B cell (primary cell): ENCODE data around the gene SLC2A4RG. TPM values are rescaled to one million over a fixed set of nuclear protein-coding genes. Genes with fewer than 3 reads are reported as not detected.

ENCODE experiments used
- ATAC-seq: fragments of 200-7000 bp; cut with Tn5 transposase; one replicate; pipeline ENCODE4 v1.10.0; 2021; ENCODE audit warnings: low read depth, mild to moderate bottlenecking, moderate number of reproducible peaks, moderate library complexity
- CTCF ChIA-PET: fragments of 350-600 bp; sonication (Branson Sonifier 250); formaldehyde crosslinking; loops from one replicate; lab custom pipeline; 2021; ENCODE audit warnings: antibody characterized with exemption, inconsistent platforms; lab: Charles Lee
- POLR2A ChIA-PET: fragments of 350-600 bp; sonication (Branson Sonifier 250); formaldehyde crosslinking; loops from one replicate; lab custom pipeline; 2021; ENCODE audit warnings: antibody characterized with exemption; lab: Charles Lee
- DNase-seq: peaks from one replicate; pipeline ENCODE4 v3.0.0; 2013
- H2AFZ ChIP-seq: 2 replicates; pipeline ENCODE4 v1.6.1; 2012; ENCODE audit warnings: mild to moderate bottlenecking, low read depth, low read length; ENCODE audit not compliant: insufficient read depth, poor library complexity, severe bottlenecking
- H3K27ac ChIP-seq, 2 donors: 1 replicate in 1 of 2; 2 replicates in 1 of 2; pipeline ENCODE4 v1.5.1; 2012 to 2013; ENCODE audit warnings: low read length in 2 of 2, mild to moderate bottlenecking in 2 of 2, moderate library complexity in 1 of 2
- H3K27me3 ChIP-seq, 4 experiments: fragments of 200-600 bp in 1 of 4; sonication (generic) in 1 of 4; replicated peaks in 1 of 4; 1 replicate in 2 of 4; 2 replicates in 2 of 4; pipeline versions ENCODE4 v1.6.1 to v1.7.0; 2013 to 2016; ENCODE audit warnings: low read length in 3 of 4, mild to moderate bottlenecking in 2 of 4, mixed read lengths in 1 of 4, moderate library complexity in 1 of 4; ENCODE audit not compliant: insufficient read depth in 4 of 4, control insufficient read depth in 3 of 4; ENCODE audit errors: control extremely low read depth in 1 of 4
- H3K36me3 ChIP-seq, 2 experiments: replicated peaks in 1 of 2; 1 replicate in 1 of 2; 2 replicates in 1 of 2; pipeline versions ENCODE4 v1.6.1 to v1.7.1; 2013; ENCODE audit warnings: low read length in 1 of 2; ENCODE audit not compliant: insufficient read depth in 2 of 2, control insufficient read depth in 1 of 2; ENCODE audit errors: control extremely low read depth in 1 of 2, extremely low read depth in 1 of 2
- H3K4me1 ChIP-seq, 2 donors: fragments of 200-600 bp in 1 of 2; sonication (generic) in 1 of 2; 1 replicate in 1 of 2; 2 replicates in 1 of 2; pipeline versions ENCODE4 v1.5.1 to v1.6.1; 2013 to 2017; ENCODE audit warnings: low read length in 2 of 2; ENCODE audit not compliant: control insufficient read depth in 2 of 2, insufficient read depth in 2 of 2
- H3K4me2 ChIP-seq: replicated peaks from 2 replicates; pipeline ENCODE3; 2012; ENCODE audit warnings: mild to moderate bottlenecking, low read depth, low read length; ENCODE audit not compliant: poor library complexity, severe bottlenecking
- H3K4me3 ChIP-seq, 5 experiments: fragments of 200-600 bp in 1 of 5; sonication (generic) in 1 of 5; 1 replicate in 3 of 5; 2 replicates in 2 of 5; pipeline versions ENCODE4 v1.5.1 to v1.7.0; 2011 to 2016; ENCODE audit warnings: low read length in 4 of 5, mild to moderate bottlenecking in 4 of 5, low read depth in 2 of 5, control low read depth in 1 of 5, moderate library complexity in 1 of 5; ENCODE audit not compliant: insufficient read depth in 1 of 5; ENCODE audit errors: control extremely low read depth in 1 of 5, extremely low read depth in 1 of 5
- H3K79me2 ChIP-seq: fragments of 200-600 bp; sonication (generic); one replicate; pipeline ENCODE4 v1.6.0; 2016; ENCODE audit warnings: low read length; ENCODE audit not compliant: control insufficient read depth, insufficient read depth
- H3K9ac ChIP-seq: fragments of 200-600 bp; sonication (generic); 2 replicates; pipeline ENCODE4 v1.6.1; 2017; ENCODE audit warnings: mild to moderate bottlenecking, low read length, moderate library complexity
- H3K9me3 ChIP-seq, 3 donors: one replicate each; pipeline versions ENCODE4 v1.6.1 to v1.7.1; 2013; ENCODE audit warnings: low read length in 2 of 3; ENCODE audit not compliant: control insufficient read depth in 2 of 3, insufficient read depth in 1 of 3; ENCODE audit errors: control extremely low read depth in 1 of 3
- H4K20me1 ChIP-seq: 2 replicates; pipeline ENCODE4 v1.6.0; 2012; ENCODE audit warnings: mild to moderate bottlenecking, low read length; ENCODE audit not compliant: insufficient read depth, control insufficient read depth, poor library complexity, severe bottlenecking
- H3K27ac Mint-ChIP-seq: one replicate; pipeline ENCODE4 v1.8.0; 2021; ENCODE audit warnings: mixed read lengths
- H3K27me3 Mint-ChIP-seq: one replicate; pipeline ENCODE4 v1.8.0; 2021; ENCODE audit warnings: mixed read lengths
- H3K4me1 Mint-ChIP-seq: one replicate; pipeline ENCODE4 v1.8.0; 2021; ENCODE audit warnings: mixed read lengths
- H3K4me3 Mint-ChIP-seq: one replicate; pipeline ENCODE4 v1.8.0; 2021; ENCODE audit warnings: mixed read lengths
- H3K9me3 Mint-ChIP-seq: one replicate; pipeline ENCODE4 v1.8.0; 2022; ENCODE audit warnings: mixed read lengths; ENCODE audit not compliant: insufficient read depth
- EZH2 ChIP-seq: IDR thresholded peaks from 2 replicates; pipeline ENCODE4 v1.6.1; 2012; ENCODE audit warnings: borderline replicate concordance, low read depth, mild to moderate bottlenecking, moderate library complexity, low read length; ENCODE audit not compliant: insufficient read depth, poor library complexity, severe bottlenecking
- WGBS: methylation state at CpG from one replicate; pipeline ENCODE4 v1.1.5; 2013; ENCODE audit warnings: missing lambda C conversion rate; ENCODE audit not compliant: insufficient coverage; 5-methylcytosine and 5-hydroxymethylcytosine counted together
- intact Hi-C: fragments of 100-400 bp; cut with micrococcal nuclease; formaldehyde crosslinking; loops from one replicate; pipeline ENCODE4 v1.10.0; 2022
- polyA plus RNA-seq: library from polyadenylated mRNA; depleted of rRNA; stranded (reverse); fragments of >200 nt; gene quantifications from 2 replicates; pipeline ENCODE4 v1.2.3, GENCODE V29; 2012
- total RNA-seq, 2 donors: library from RNA; stranded (reverse); fragments of 120-200 nt in 1 of 2; gene quantifications; 1 replicate in 1 of 2; 2 replicates in 1 of 2; pipeline versions ENCODE4 v1.2.3 to v1.2.4, GENCODE V29; 2013 to 2022
- TF ChIP-seq, protein P1 (sequence below): fragments of 200-600 bp; IDR thresholded peaks from one replicate; pipeline ENCODE4 v1.8.0; 2022; ENCODE audit warnings: antibody characterized with exemption, mild to moderate bottlenecking

The SLC2A4RG gene
- total and polyA plus RNA-seq, 2 donors (not counting 1 experiment from before 2014, with no cell fraction given): 39.7 to 49.4 TPM

GRCh38 chr20:63697868-63698545 lies 41.6 kb upstream of the SLC2A4RG start:
- ChIA-PET CTCF (no interaction called here), POLR2A (interaction anchor here (1.1 kb wide), 1 partner anchor 10 kb away, joined by 3 read pairs; the partner anchor contains the start of genes ARFRP1 and ZGPAT)
- H3K79me2 ChIP-seq: peaks cover 56% of the 10 kb centered on the region
- no peak overlapping the region for H3K4me3 ChIP-seq
- WGBS: 94% methylated on average over 30 of the region's 40 CpGs
- H4K20me1 ChIP-seq: peaks cover 82% of the 10 kb centered on the region
- no peak overlapping the region for H3K27ac ChIP-seq
- no peak overlapping the region for H3K4me3 Mint-ChIP-seq
- no peak overlapping the region for H2AFZ ChIP-seq
- peaks cover 0 to 5% (median 0%) of the 10 kb centered on the region in 3 donors for H3K9me3 ChIP-seq
- peaks cover 0 to 5% of the 10 kb centered on the region in 2 experiments for H3K36me3 ChIP-seq
- ATAC-seq (no peak), DNase-seq (no peak)
- H3K27me3 Mint-ChIP-seq: no peaks in the 10 kb centered on the region
- H3K4me1 Mint-ChIP-seq: peaks cover 16% of the 10 kb centered on the region
- no peak overlapping the region for H3K4me2 ChIP-seq
- H3K4me1 ChIP-seq: peaks cover 18% of the 10 kb centered on the region in 2 donors
- TF ChIP-seq, protein P1, sequence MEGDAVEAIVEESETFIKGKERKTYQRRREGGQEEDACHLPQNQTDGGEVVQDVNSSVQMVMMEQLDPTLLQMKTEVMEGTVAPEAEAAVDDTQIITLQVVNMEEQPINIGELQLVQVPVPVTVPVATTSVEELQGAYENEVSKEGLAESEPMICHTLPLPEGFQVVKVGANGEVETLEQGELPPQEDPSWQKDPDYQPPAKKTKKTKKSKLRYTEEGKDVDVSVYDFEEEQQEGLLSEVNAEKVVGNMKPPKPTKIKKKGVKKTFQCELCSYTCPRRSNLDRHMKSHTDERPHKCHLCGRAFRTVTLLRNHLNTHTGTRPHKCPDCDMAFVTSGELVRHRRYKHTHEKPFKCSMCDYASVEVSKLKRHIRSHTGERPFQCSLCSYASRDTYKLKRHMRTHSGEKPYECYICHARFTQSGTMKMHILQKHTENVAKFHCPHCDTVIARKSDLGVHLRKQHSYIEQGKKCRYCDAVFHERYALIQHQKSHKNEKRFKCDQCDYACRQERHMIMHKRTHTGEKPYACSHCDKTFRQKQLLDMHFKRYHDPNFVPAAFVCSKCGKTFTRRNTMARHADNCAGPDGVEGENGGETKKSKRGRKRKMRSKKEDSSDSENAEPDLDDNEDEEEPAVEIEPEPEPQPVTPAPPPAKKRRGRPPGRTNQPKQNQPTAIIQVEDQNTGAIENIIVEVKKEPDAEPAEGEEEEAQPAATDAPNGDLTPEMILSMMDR: no peak
- no peak for TF ChIP-seq EZH2
- H3K9ac ChIP-seq: no peak overlapping the region
- peaks cover 0 to 3% (median 0%) of the 10 kb centered on the region in 4 experiments for H3K27me3 ChIP-seq
- no peaks in the 10 kb centered on the region for H3K9me3 Mint-ChIP-seq
- no peak overlapping the region for H3K27ac Mint-ChIP-seq
- intact Hi-C loops: no loop called here
